GM21390 (cell line): Measurements from ENCODE around the gene CFAP107.
"Not testable (repeated sequence)": the region's sequence is repeated elsewhere in the genome, so short reads cannot be mapped to it uniquely, and the experiment has no call there.

Experiments
- ATAC-seq: cut with Tn5 transposase; IDR thresholded peaks from one replicate; pipeline ENCODE4 v1.9.1; 2021; ENCODE audit not compliant: unreplicated experiment

The CFAP107 gene

DNA sequence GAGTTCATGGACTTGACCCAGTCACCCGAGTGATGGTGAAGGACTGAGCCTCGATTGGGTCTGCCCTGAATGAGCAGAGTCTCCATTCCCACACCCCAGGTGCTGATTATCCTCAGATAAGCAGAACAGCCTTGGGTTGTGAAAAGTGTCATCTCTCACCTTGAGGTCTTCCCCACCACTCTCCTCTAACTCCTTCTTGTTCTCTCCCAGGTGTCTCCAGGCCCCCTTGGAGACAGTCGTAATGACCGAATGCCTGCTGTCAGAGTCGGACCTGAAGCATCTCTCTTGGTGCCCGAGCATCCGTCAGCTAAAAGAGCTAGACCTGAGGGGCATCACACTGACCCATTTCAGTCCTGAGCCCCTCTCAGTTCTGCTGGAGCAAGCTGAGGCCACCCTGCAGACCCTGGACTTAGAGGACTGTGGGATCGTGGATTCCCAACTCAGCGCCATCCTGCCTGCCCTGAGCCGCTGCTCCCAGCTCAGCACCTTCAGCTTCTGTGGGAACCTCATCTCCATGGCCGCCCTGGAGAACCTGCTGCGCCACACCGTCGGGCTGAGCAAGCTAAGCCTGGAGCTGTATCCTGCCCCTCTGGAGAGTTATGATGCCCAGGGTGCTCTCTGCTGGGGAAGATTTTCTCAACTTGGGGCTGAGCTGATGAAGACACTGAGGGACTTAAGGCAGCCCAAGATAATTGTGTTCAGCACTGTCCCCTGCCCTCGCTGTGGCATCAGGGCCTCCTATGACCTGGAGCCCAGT, 31.0 kb downstream of the CFAP107 start:
- ATAC-seq, result no peak

DNA sequence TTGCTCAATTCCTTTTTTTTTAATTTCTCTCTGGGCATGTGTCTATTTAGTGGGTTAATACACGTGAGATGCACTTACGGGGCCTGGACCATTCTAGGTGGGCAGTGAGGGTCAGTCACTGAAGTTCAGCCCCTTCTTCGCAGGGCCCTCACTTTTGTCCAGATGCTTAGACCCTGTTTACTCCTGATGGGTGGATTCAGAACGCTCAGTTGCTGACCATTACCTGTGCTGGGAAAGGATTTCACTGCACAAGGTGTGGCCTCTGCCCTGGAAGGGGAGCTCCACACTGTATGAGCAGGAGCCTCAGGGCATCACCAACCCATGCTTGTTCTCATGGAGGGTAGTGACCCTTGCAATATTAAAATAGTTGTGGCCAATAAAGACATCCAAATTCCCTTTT, 32.1 kb downstream of the CFAP107 start:
- no peak for ATAC-seq

DNA sequence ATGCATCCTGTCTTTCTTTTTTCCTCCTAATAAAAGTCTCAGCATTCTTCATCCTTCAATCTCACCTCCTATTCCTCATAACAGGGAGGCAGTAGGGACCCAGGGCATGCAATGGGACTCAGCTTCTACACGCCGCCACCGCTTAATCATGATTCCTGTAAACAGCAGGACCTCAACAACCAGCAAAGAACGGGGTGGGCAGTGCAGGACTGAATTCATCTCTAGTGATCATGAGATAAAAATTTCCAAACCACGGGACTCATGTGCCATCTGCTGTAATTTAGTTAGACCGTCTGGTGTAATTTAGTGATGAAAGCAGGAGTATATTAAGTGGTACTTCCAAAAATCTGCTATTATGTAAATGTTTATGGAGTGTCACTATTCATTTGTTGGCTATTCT, 32.9 kb downstream of the CFAP107 start:
- no peak for ATAC-seq

DNA sequence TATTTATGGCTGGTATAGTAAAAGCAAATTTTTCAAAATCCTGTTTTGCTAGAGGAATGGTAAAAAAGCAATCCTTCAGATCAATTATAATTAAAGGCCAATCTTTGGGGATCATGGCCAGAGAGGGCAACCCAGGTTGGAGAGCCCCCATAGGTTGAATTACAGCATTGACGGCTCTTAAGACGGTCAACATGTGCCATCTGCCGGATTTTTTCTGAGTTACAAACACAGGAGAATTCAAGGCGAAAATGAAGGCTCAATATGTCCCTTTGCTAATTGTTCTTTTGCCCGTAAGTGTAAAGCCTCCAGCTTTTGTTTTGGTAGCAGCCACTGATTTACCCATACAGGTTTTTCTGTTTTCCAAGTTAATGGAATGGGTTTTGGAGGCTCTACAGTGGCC, 35.5 kb downstream of the CFAP107 start:
- ATAC-seq, result not testable (repeated sequence)

DNA sequence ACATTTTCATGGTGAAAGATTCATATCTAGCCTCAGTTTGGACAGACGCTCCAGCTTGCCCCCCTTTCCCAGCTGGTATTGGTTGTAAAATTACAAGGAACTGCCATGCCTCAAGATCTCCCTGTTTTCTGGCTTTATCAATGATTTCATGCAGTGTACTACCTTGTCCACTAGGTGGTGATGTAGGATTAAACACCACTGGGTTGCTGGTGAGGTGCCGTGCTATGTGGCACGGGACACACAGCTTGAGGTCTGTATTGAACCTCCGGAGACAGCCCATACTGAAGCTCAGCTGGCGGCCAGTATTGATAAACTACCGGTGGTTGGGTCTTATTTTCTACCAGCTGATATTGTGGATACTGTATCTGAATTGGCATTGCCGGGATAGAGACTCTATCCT, 37.8 kb downstream of the CFAP107 start:
- not testable (repeated sequence) for ATAC-seq

DNA sequence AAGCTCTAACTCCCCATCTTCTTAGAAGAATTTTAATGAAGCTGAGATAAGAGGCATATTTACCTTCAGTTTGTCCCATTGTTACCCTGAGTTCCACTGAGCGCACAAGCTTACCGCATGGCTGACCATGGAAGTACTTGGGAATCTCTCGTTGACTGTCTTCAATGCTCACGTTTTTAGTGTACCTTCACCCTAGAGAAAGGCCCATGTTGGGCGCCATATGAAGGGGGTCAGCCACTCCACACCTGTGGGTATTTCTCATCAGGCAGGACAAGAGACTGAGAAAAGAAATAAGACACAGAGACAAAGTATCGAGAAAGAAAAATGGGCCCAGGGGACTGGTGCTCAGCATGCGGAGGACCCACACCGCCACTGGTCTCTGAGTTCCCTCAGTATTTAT, 38.7 kb downstream of the CFAP107 start:
- not testable (repeated sequence) for ATAC-seq

DNA sequence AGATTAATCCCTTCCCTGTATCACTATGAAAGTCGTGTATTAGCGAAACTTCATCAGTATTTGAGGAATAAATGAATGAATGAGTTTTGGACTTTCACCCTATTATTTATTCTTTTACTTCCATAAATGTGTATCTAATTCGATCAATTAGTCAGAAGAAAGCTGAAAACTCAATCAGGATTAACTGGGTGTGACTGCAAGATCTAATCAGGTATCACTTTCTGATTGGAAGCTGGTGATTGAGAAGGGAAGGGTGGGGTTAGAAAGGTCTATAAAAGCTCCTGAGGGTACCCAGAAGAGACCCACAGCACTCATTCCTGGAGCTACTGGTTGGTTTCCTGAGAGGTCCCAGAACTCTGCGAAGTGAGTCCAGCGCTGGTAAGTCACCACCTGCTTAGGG, 45.1 kb downstream of the CFAP107 start, which contains the start of gene PRAMEF1:
PRAMEF1 (plus strand) TSS at position 301 of the 400 bp plus-strand sequence. CDS start 1,831 bp downstream, outside the sequence.
- ATAC-seq, result not testable (repeated sequence)

DNA sequence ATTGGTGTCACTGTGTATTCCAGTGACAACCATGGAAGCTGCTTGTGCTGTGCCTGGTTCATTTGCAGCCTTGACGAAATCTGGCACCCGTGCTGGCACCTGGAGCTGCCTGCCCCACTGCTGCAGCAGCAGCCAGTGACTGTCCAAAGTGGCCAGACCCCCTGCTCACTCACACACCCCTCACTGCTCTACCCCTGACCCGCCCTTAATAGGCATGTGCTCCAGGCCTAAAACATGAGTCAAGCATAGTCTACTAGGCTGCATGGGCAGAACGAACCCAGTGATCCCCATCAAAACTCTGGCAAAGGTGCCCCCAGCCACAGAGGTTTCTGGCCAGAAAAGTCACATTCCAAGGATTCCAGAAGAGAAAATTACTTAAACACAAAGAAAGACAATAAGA, 52.9 kb downstream of the CFAP107 start:
- no peak for ATAC-seq

DNA sequence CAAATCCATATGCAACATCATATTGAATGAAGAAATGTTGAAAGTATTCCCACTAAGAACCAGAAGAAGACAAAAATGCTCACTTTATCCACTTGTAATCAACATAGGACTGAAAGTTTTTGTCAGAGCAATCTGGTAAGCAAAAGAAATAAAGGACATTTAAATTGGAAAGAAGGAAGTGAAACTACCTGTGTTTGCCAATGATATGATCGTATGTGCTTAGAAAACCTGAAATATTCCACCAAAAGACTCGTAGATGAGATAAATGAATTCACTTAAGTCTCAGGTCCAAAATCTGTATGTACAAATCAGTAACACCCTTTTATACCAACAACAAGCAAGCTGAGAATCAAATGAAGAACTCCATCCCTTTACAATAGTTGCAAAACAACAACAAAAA, 53.7 kb downstream of the CFAP107 start:
- ATAC-seq, result no peak

DNA sequence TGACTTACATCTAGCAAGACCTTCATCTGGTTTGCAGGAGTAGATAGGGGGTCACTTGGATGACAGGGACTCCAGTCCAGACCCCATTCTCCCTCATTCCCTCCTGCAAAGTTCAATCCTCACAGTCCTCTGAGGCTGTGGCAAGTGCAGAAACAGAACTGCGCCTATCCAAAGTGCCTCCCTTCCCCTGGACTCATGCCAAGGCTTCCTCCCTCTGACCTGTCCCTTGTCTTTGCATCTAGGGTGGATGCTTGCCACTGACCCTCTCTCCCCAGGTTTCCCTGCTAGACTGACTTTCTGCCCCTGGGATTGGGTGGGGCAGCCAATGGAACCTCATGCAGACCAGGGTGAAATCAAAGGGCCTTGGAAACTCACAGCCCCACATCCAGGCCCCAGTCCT, 63.9 kb downstream of the CFAP107 start:
- no peak for ATAC-seq

DNA sequence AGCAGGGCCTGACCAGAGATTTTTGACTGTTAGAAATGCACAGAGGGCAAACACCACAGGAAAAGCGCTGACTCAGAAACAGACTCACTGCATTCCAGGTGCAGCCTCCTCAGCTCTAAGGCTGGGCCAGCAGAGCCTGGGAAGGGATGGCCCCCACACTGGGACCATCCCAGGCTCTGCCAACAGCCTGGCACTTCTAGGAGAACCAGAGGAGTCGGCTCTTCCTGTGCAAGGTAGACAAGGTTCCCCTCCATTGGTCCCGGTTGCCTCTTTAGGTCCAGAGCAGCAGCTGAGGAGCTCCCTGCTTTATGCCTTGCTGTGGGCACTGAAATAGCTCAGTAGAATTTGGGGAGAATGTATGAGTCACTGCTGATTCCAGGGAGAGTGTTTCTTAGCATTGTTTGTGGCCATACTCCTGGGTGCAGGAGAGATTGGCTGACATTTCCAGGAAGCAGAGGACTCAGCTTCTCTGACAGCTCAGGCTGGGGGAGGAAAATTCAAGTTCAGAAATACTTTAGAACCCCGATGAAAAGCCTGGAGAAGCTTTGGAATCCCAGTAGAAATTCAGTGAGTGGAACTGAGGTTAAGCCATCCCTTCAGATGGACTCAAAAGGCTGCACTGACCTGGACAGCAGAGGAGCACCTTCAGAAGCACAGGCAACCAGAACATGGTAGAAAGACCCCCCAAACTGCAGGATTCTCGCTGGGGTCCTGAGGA, 64.8 kb downstream of the CFAP107 start:
- ATAC-seq, result no peak

DNA sequence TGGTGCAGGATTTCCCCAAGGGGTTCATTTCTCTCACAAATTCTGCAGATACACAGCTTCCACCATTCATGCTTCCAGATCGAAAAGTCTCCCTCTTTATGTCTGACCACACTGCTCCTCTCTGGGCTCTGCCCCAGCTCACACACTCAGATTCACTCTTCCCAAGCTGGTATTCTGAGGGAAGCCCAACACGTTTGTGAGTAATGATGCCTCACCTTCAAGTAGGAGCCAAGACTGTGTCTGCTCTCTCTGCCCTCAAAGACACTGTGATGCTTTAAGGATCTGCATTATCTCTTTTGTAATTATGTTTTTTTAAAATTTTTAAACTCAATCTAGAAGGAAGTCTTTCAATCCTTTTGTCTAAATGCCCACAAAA, 65.4 kb downstream of the CFAP107 start:
- no peak for ATAC-seq
